Measurements from ENCODE around the gene SLC37A3.

GRCh38 chr7:140384894-140385545 lies 13.3 kb downstream of the SLC37A3 start:
- TF ChIP-seq CTCF (IDR thresholded peaks at IDR 0.05) (no peak), POLR2A (IDR thresholded peaks at IDR 0.05) (no peak)
